ENCODE data around the gene HOXA5.

DNA sequence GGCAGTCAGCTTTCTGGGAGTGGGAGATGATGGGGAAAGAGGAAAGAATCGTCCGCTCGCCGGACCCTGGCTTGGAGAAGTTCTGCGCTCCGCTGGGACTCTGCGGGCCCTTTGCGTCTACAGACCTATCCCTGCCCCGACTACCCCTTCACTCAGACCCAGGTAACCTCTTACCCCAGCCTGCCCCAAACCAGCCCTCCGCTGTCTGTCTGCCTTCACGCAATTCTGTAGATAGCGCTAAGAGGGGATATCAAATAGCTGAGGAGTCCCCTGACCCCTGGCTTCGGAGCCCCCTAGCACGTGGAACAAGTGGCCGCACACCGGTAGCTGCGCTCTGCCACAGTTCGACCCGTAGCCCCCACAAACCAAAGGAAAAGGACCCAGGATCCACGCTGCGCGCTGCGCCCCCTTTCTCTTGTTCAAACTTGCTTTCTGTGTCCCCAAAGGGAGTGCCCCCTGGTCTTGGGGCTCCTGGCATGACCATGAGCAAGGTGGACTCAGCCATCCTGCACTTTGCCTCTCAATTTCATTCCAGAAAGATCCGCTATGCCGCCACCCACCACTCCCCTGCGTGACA, 19.9 kb downstream of the HOXA5 start:
- TF ChIP-seq, protein P1, sequence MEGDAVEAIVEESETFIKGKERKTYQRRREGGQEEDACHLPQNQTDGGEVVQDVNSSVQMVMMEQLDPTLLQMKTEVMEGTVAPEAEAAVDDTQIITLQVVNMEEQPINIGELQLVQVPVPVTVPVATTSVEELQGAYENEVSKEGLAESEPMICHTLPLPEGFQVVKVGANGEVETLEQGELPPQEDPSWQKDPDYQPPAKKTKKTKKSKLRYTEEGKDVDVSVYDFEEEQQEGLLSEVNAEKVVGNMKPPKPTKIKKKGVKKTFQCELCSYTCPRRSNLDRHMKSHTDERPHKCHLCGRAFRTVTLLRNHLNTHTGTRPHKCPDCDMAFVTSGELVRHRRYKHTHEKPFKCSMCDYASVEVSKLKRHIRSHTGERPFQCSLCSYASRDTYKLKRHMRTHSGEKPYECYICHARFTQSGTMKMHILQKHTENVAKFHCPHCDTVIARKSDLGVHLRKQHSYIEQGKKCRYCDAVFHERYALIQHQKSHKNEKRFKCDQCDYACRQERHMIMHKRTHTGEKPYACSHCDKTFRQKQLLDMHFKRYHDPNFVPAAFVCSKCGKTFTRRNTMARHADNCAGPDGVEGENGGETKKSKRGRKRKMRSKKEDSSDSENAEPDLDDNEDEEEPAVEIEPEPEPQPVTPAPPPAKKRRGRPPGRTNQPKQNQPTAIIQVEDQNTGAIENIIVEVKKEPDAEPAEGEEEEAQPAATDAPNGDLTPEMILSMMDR (IDR thresholded peaks at IDR 0.05) = no peak
- TF ChIP-seq EP300 (IDR thresholded peaks at IDR 0.05; ENCODE audit: low read depth) (no peak), POLR2A (IDR thresholded peaks at IDR 0.05) (no peak), POLR2AphosphoS5 (IDR thresholded peaks at IDR 0.05) (no peak)
